GM12872 (cell line): Measurements from ENCODE around the gene EIF3L.

Experiments
- CTCF ChIP-seq: IDR thresholded peaks from 3 replicates; pipeline ENCODE4 v1.5.1; 2011; ENCODE audit warnings: low read depth, mild to moderate bottlenecking, low read length, moderate library complexity; ENCODE audit not compliant: insufficient read depth

EIF3L gene

GRCh38 chr22:37912171-37912570, 63.0 kb downstream of the EIF3L start:
- TF ChIP-seq CTCF = no peak

GRCh38 chr22:37913233-37913721, 64.1 kb downstream of the EIF3L start:
- TF ChIP-seq CTCF = no peak

DNA sequence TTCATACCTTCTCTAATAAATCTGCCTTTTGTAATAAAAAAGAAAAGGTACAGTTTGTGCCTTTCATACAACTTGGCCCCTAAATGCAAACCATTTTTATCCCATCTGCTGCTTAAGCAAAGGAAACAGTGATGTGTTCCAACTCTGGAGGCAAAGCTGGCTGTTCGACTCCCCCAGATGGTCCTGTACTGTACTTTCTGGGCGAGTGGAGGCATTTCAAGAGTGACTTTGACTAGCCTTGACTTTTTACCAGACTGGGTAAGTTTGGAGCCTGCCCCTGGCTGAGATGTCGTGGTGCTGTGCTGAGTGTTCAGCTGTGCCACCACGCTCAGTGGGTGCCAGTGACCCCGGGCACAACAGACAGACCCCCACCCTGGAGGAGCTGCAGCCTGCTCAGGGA, 67.1 kb downstream of the EIF3L start:
- TF ChIP-seq CTCF = no peak

- no peak for TF ChIP-seq CTCF
These were observed 68.8 kb downstream of the EIF3L start for GRCh38 chr22:37917874-37918548.

DNA sequence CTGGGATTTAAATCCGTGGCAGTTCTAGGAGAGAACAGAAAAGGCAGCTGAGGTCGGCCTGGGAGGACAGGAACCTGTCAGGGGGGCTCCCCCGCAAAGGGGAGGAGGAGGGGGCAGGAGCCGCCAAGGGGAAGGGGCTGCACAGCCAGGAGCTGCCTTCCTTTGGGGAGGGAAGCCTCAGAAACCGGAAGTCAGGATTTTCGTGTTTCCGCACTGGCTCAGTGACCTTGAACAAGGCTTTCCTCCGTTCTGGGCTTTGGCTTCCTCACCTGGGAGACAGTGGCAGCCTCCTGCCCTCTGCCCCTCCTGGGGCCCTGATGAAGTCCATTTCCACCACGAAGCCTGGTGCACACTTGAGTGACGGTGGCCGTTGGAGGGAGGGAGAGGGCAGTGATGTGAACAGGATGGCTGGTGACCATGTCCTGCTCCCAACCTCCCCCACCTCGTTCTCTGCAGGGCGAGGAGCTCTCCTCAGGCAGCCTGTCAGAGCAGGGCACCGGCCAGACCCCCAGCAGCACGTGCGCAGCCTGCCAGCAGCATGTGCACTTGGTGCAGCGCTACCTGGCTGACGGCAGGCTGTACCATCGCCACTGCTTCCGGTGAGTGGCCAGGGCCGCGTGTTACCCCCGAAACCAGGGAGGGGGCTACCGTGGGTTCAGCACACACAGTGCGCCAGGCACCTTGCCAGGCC, 69.5 kb downstream of the EIF3L start:
- no peak for TF ChIP-seq CTCF

DNA sequence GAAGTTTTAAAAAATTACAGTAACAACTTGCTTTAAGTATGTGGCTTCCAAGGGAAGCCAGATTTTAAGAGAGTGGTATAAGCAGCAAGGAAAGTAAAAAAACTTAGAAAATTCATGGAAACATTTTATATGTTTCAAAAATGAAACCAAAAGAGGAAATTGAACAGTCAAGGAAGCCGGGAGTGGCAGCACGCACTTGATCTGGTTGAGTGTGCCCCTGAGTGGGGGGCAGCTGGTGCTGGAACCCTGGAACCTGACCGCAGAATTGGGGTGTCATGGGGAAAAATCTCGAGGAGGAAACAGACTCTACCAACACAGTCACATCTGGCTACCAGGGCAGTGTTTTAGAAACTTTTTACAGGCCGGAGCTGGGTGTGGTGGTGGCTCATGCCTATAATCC, 70.9 kb downstream of the EIF3L start:
- no peak for TF ChIP-seq CTCF

DNA sequence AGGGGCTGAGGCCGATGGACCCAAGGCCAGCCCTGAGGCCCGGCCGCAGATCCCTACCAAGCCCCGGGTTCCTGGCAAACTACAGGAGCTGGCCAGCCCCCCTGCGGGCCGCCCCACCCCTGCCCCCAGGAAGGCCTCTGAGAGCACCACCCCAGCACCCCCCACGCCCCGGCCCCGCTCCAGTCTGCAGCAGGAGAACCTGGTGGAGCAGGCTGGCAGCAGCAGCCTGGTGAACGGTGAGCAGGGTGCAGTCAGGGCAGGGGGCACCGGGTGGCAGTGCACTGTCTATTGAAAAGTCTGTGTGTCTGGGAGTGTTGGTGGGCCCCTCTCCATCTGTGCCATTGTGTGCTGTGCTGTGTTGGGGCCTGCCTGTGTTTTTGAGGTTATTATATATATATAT, 73.0 kb downstream of the EIF3L start:
- TF ChIP-seq CTCF = no peak
